Measurements from ENCODE around the gene NUDT13. TPM values are rescaled to one million over a fixed set of nuclear protein-coding genes. Genes with fewer than 3 reads are reported as not detected.

Gene NUDT13
- total and polyA plus RNA-seq, 9 of the 15 experiments (the other 6 are each of a cell fraction or from before 2014, with no cell fraction given): 4.7 to 11.1 (median 5.6) TPM

DNA sequence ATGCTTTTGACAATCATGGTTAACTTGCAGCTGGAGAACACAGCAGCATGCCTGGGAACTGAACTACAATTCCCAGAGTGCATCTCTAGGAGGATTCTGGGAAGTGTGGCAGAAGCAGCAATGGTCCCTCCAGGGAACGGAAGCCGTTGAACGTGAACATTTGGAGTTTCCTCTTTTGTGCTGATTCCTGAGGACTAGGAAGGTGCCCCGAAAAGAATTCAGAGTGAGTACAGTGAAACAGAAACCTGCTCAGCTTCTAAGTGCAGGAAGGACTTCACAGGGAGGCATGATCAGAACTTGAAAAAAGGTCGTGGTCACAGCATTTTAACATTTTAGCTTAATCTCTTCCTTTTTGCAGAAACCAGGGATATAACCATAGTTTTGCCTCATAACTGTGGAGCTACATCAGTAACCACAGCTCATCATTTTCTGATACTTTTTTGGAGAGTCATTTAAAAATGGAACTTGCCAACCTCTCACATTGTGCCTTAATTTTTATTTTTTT lies at the start of gene NUDT13 (continued):
- no peak for TF ChIP-seq RFX5 (IDR thresholded peaks at IDR 0.05; ENCODE audit: low read depth, low read length)
- TF ChIP-seq, protein P1, sequence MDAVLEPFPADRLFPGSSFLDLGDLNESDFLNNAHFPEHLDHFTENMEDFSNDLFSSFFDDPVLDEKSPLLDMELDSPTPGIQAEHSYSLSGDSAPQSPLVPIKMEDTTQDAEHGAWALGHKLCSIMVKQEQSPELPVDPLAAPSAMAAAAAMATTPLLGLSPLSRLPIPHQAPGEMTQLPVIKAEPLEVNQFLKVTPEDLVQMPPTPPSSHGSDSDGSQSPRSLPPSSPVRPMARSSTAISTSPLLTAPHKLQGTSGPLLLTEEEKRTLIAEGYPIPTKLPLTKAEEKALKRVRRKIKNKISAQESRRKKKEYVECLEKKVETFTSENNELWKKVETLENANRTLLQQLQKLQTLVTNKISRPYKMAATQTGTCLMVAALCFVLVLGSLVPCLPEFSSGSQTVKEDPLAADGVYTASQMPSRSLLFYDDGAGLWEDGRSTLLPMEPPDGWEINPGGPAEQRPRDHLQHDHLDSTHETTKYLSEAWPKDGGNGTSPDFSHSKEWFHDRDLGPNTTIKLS (IDR thresholded peaks at IDR 0.05; ENCODE audit: borderline replicate concordance, low read depth): peak; percentile 85
- no peak for TF ChIP-seq ZFPM2 (CRISPR knock-in tag; IDR thresholded peaks at IDR 0.05)
- no peak; the same call in 1 of the 2 replicates for TF ChIP-seq KLF6 (CRISPR knock-in tag; IDR thresholded peaks at IDR 0.05; ENCODE audit: borderline replicate concordance)
- TF ChIP-seq NFRKB (IDR thresholded peaks at IDR 0.05; ENCODE audit: low read depth): no peak
- TF ChIP-seq, protein P2, sequence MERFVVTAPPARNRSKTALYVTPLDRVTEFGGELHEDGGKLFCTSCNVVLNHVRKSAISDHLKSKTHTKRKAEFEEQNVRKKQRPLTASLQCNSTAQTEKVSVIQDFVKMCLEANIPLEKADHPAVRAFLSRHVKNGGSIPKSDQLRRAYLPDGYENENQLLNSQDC (CRISPR knock-in tag; IDR thresholded peaks at IDR 0.05): no peak
- TF ChIP-seq TBP (optimal IDR thresholded peaks at IDR 0.05; ENCODE audit: low read depth, low read length): peak; percentile 86
- TF ChIP-seq BCOR (IDR thresholded peaks at IDR 0.05): no peak
- no peak for TF ChIP-seq GABPB2 (CRISPR knock-in tag; conservative IDR thresholded peaks at IDR 0.05)
- no peak for TF ChIP-seq STAG1 (CRISPR knock-in tag; IDR thresholded peaks at IDR 0.05; ENCODE audit: borderline replicate concordance)
- TF ChIP-seq, protein P3, sequence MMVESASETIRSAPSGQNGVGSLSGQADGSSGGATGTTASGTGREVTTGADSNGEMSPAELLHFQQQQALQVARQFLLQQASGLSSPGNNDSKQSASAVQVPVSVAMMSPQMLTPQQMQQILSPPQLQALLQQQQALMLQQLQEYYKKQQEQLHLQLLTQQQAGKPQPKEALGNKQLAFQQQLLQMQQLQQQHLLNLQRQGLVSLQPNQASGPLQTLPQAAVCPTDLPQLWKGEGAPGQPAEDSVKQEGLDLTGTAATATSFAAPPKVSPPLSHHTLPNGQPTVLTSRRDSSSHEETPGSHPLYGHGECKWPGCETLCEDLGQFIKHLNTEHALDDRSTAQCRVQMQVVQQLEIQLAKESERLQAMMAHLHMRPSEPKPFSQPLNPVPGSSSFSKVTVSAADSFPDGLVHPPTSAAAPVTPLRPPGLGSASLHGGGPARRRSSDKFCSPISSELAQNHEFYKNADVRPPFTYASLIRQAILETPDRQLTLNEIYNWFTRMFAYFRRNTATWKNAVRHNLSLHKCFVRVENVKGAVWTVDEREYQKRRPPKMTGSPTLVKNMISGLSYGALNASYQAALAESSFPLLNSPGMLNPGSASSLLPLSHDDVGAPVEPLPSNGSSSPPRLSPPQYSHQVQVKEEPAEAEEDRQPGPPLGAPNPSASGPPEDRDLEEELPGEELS (CRISPR knock-in tag; IDR thresholded peaks at IDR 0.05; ENCODE audit: borderline replicate concordance): no peak
- TF ChIP-seq ZNF717 (CRISPR knock-in tag; IDR thresholded peaks at IDR 0.05): no peak
- TF ChIP-seq ZBTB7A (IDR thresholded peaks at IDR 0.05; ENCODE audit: borderline replicate concordance, control insufficient read depth, low read depth, low read length): no peak
- TF ChIP-seq NUFIP1 (IDR thresholded peaks at IDR 0.05; ENCODE audit: partially characterized antibody): no peak
- no peak for TF ChIP-seq ZBTB17 (CRISPR knock-in tag; IDR thresholded peaks at IDR 0.05)
- TF ChIP-seq ZNF133 (CRISPR knock-in tag; IDR thresholded peaks at IDR 0.05): no peak
- TF ChIP-seq EP400 (IDR thresholded peaks at IDR 0.05): no peak; the same call in 1 of the 2 replicates
- TF ChIP-seq TARDBP (IDR thresholded peaks at IDR 0.05): no peak
- TF ChIP-seq NR4A1 (CRISPR knock-in tag; IDR thresholded peaks at IDR 0.05): no peak
- peak; percentile 54; the same call in 1 of the 2 replicates for TF ChIP-seq NR4A1 (tag; IDR thresholded peaks at IDR 0.05)
- peak; percentile 79 for TF ChIP-seq NR2C2 (CRISPR knock-in tag; IDR thresholded peaks at IDR 0.05)
- TF ChIP-seq NR2C2 (tag; IDR thresholded peaks at IDR 0.05): peak; percentile 83
- no peak for TF ChIP-seq ARID3A (IDR thresholded peaks at IDR 0.05; ENCODE audit: borderline replicate concordance, low read depth, low read length)
- no peak for TF ChIP-seq KLF10 (CRISPR knock-in tag; IDR thresholded peaks at IDR 0.05)
- no peak for TF ChIP-seq ZNF212 (CRISPR knock-in tag; IDR thresholded peaks at IDR 0.05)
- TF ChIP-seq EHMT2 (IDR thresholded peaks at IDR 0.05): no peak
- no peak for TF ChIP-seq TCF7 (IDR thresholded peaks at IDR 0.05; ENCODE audit: borderline replicate concordance)
- TF ChIP-seq ZNF282 (CRISPR knock-in tag; IDR thresholded peaks at IDR 0.05): no peak
- no peak for TF ChIP-seq E2F3 (CRISPR knock-in tag; IDR thresholded peaks at IDR 0.05)

Data from K562 (cell line).